Endothelial cell of umbilical vein (primary cell): Measurements from ENCODE around the gene CSN1S1. TPM values are rescaled to one million over a fixed set of nuclear protein-coding genes. Genes with fewer than 3 reads are reported as not detected.

Source experiments
- BruUV-seq: library from RNA; stranded (reverse); fragments of 400-500 nt; replicated peaks from 2 replicates; lab custom pipeline; 2021; lab: Mats Ljungman, UMichigan
- CTCF ChIA-PET: fragments of 300-600, 350-600 bp; sonication (Branson Sonifier 250); formaldehyde crosslinking; loops from one replicate; lab custom pipeline; 2021; ENCODE audit warnings: antibody characterized with exemption, inconsistent platforms; lab: Charles Lee
- POLR2A ChIA-PET: fragments of 300-600, 350-600 bp; sonication (Branson Sonifier 250); formaldehyde crosslinking; loops from one replicate; lab custom pipeline; 2021; ENCODE audit warnings: antibody characterized with exemption, inconsistent platforms; lab: Charles Lee
- DNase-seq: peaks from one replicate; pipeline ENCODE4 v3.0.0-alpha.2; 2011; ENCODE audit warnings: low read depth, low spot score
- FAIRE-seq: peaks from 2 replicates; lab custom pipeline; 2011; peaks lifted over from hg19 to GRCh38; lab: Jason Lieb, UNC
- H2AFZ ChIP-seq: 2 replicates; pipeline ENCODE4 v1.6.0; 2012; ENCODE audit warnings: low read depth, low read length, control low read depth, inconsistent platforms
- H3K27ac ChIP-seq: 2 replicates; pipeline ENCODE4 v1.5.1; 2011; ENCODE audit warnings: low read depth, mild to moderate bottlenecking, control low read depth, low read length, moderate library complexity; ENCODE audit not compliant: insufficient read depth
- H3K27me3 ChIP-seq, 2 experiments: 2 replicates each; pipeline versions ENCODE4 v1.6.0 to v1.6.1; 2011; ENCODE audit warnings: low read length in 2 of 2, mixed read lengths in 1 of 2; ENCODE audit not compliant: control insufficient read depth in 2 of 2, insufficient read depth in 2 of 2
- H3K36me3 ChIP-seq, 2 experiments: 2 replicates in 1 of 2; 3 replicates in 1 of 2; pipeline ENCODE4 v1.5.1; 2011; ENCODE audit warnings: low read length in 2 of 2, mild to moderate bottlenecking in 1 of 2, moderate library complexity in 1 of 2; ENCODE audit not compliant: control insufficient read depth in 2 of 2, insufficient read depth in 2 of 2; ENCODE audit errors: extremely low read depth in 1 of 2
- H3K4me1 ChIP-seq: 3 replicates; pipeline ENCODE4 v1.5.1; 2011; ENCODE audit warnings: mild to moderate bottlenecking, low read length; ENCODE audit not compliant: control insufficient read depth, insufficient read depth; ENCODE audit errors: extremely low read depth
- H3K4me2 ChIP-seq: 2 replicates; pipeline ENCODE4 v1.6.1; 2011; ENCODE audit warnings: low read length, control low read depth, mixed read lengths; ENCODE audit not compliant: insufficient read depth
- H3K4me3 ChIP-seq, 3 experiments: fragments of 200-600 bp in 1 of 3; sonication (generic), shearing (Covaris generic) in 1 of 3; replicated peaks in 1 of 3; 2 replicates each; pipeline ENCODE4 v1.5.1; 2011 to 2016; ENCODE audit warnings: control low read depth in 3 of 3, low read length in 3 of 3, mild to moderate bottlenecking in 2 of 3, inconsistent platforms in 1 of 3, low read depth in 1 of 3, moderate library complexity in 1 of 3; ENCODE audit not compliant: insufficient read depth in 1 of 3
- H3K79me2 ChIP-seq: 2 replicates; pipeline ENCODE4 v1.6.0; 2012; ENCODE audit warnings: low read length, inconsistent platforms; ENCODE audit not compliant: control insufficient read depth, insufficient read depth
- H3K9ac ChIP-seq: replicated peaks from 2 replicates; pipeline ENCODE3; 2011; ENCODE audit warnings: low read length, control low read depth; ENCODE audit not compliant: insufficient read depth; ENCODE audit errors: extremely low read depth
- H3K9me1 ChIP-seq: replicated peaks from 3 replicates; pipeline ENCODE4 v1.6.0; 2011; ENCODE audit warnings: mild to moderate bottlenecking, low read length; ENCODE audit not compliant: control insufficient read depth, insufficient read depth; ENCODE audit errors: extremely low read depth
- H3K9me3 ChIP-seq: replicated peaks from 2 replicates; pipeline ENCODE4 v1.5.1; 2012; ENCODE audit warnings: low read length, inconsistent platforms; ENCODE audit not compliant: control insufficient read depth, insufficient read depth
- H4K20me1 ChIP-seq: replicated peaks from 2 replicates; pipeline ENCODE3; 2011; ENCODE audit warnings: mild to moderate bottlenecking, low read length; ENCODE audit not compliant: control insufficient read depth, insufficient read depth; ENCODE audit errors: extremely low read depth
- CTCF ChIP-seq, 2 donors: IDR thresholded peaks; 1 replicate in 1 of 2; 2 replicates in 1 of 2; pipeline ENCODE4 v1.5.1; 2011; ENCODE audit warnings: low read length in 2 of 2, mild to moderate bottlenecking in 2 of 2, moderate library complexity in 2 of 2, control low read depth in 1 of 2, inconsistent platforms in 1 of 2, low read depth in 1 of 2; ENCODE audit not compliant: insufficient read depth in 1 of 2; ENCODE audit errors: extremely low read depth in 1 of 2
- EZH2 ChIP-seq: IDR thresholded peaks from 2 replicates; pipeline ENCODE4 v1.6.1; 2012; ENCODE audit warnings: borderline replicate concordance, low read depth, mild to moderate bottlenecking, moderate library complexity, low read length, inconsistent platforms; ENCODE audit not compliant: severe bottlenecking
- FOS ChIP-seq: IDR thresholded peaks from 2 replicates; pipeline ENCODE4 v1.6.1; 2011; ENCODE audit warnings: mild to moderate bottlenecking, low read length, moderate library complexity, borderline replicate concordance; ENCODE audit not compliant: insufficient read depth
- GATA2 ChIP-seq: IDR thresholded peaks from 2 replicates; pipeline ENCODE4 v1.7.0; 2011; ENCODE audit warnings: low read depth, mild to moderate bottlenecking, moderate library complexity, mixed read lengths, low read length; ENCODE audit not compliant: insufficient read length, insufficient read depth
- JUN ChIP-seq: IDR thresholded peaks from 2 replicates; pipeline ENCODE4 v1.6.1; 2011; ENCODE audit warnings: borderline replicate concordance, low read depth; ENCODE audit not compliant: insufficient read length, insufficient read depth
- MAX ChIP-seq: IDR thresholded peaks from 2 replicates; pipeline ENCODE4 v1.6.1; 2011; ENCODE audit not compliant: insufficient read depth, insufficient read length
- MYC ChIP-seq: IDR thresholded peaks from one replicate; pipeline ENCODE4 v1.6.1; 2011; ENCODE audit warnings: mild to moderate bottlenecking, low read depth, low read length
- POLR2A ChIP-seq: IDR thresholded peaks from 2 replicates; pipeline ENCODE4 v1.6.1; 2012; ENCODE audit warnings: low read depth, mild to moderate bottlenecking, control low read depth, low read length
- POLR2AphosphoS5 ChIP-seq: IDR thresholded peaks from 2 replicates; pipeline ENCODE4 v1.6.1; 2012; ENCODE audit warnings: low read depth, mild to moderate bottlenecking, control low read depth, low read length, moderate library complexity; ENCODE audit not compliant: insufficient read depth
- dilution Hi-C: fragments of 300-500 bp; cut with MboI; formaldehyde crosslinking; loops from one replicate; pipeline ENCODE4 v1.15.0; 2019; ENCODE audit warnings: low sequenced_read_pairs; ENCODE audit not compliant: extremely low pct_ligation_motif_present
- intact Hi-C: fragments of 100-400 bp; cut with micrococcal nuclease; formaldehyde crosslinking; loops from one replicate; pipeline ENCODE4 v1.10.0; 2022
- polyA plus RNA-seq, 4 experiments: library from polyadenylated mRNA; depleted of rRNA in 3 of 4; stranded (reverse) in 3 of 4; unstranded in 1 of 4; fragments of >200 nt; gene quantifications; 2 replicates each; pipeline versions ENCODE4 v1.2.1 to v1.2.3, GENCODE V29; 2011 to 2012; ENCODE audit warnings: missing spikeins in 1 of 4
- total RNA-seq: library from RNA; stranded (reverse); gene quantifications from 2 replicates; pipeline ENCODE4 v1.2.3, GENCODE V29; 2021

The CSN1S1 gene
- total and polyA plus RNA-seq, 2 donors (not counting 3 experiments of a cell fraction or from before 2014, with no cell fraction given) = not detected

- H3K27ac ChIP-seq = no peak overlapping the region
- BruUV-seq = no TSS peak
- no peaks in the 10 kb centered on the region for H3K79me2 ChIP-seq
- dilution Hi-C loops (no loop called here), intact Hi-C loops (no loop called here)
- ChIA-PET POLR2A (no interaction called here), CTCF (no interaction called here)
- no peak overlapping the region for H3K4me3 ChIP-seq
- no peak overlapping the region for H3K9ac ChIP-seq
- no peak for FAIRE-seq
- no peaks in the 10 kb centered on the region for H3K4me1 ChIP-seq
- H4K20me1 ChIP-seq = no peaks in the 10 kb centered on the region
- H3K9me1 ChIP-seq = no peaks in the 10 kb centered on the region
- TF ChIP-seq MAX (no peak), EZH2 (no peak), CTCF (IDR thresholded peaks at IDR 0.05; ENCODE audit: extremely low read depth in 1 of 2, insufficient read depth in 1 of 2, low read depth in 1 of 2, low read length in 2 of 2) (no peak), JUN (no peak), MYC (no peak), POLR2A (no peak), FOS (no peak), POLR2AphosphoS5 (no peak), GATA2 (no peak)
- H2AFZ ChIP-seq = no peak overlapping the region
- no peak overlapping the region for H3K4me2 ChIP-seq
- DNase-seq = no peak
- H3K9me3 ChIP-seq = no peaks in the 10 kb centered on the region
- H3K36me3 ChIP-seq = no peaks in the 10 kb centered on the region
- no peaks in the 10 kb centered on the region for H3K27me3 ChIP-seq
Observed at GRCh38 chr4:69957209-69957608, 26.3 kb downstream of the CSN1S1 start.
